OCI-LY7 (cell line): ENCODE measurements around the gene SPG21.

ENCODE experiments used
- EZH2phosphoT487 ChIP-seq: fragments of 200-600 bp; sonication (generic); IDR thresholded peaks from 2 replicates; pipeline ENCODE4 v1.6.1; 2018; ENCODE audit warnings: low read depth, borderline replicate concordance, mild to moderate bottlenecking, mixed run types, antibody characterized with exemption, low read length, moderate library complexity, mixed read lengths
- TF ChIP-seq, protein P1 (sequence below): fragments of 200-600 bp; sonication (generic); conservative IDR thresholded peaks from 2 replicates; pipeline ENCODE4 v1.5.1; 2014; ENCODE audit warnings: mild to moderate bottlenecking, antibody characterized with exemption, low read length, moderate library complexity, mixed read lengths

GRCh38 chr15:64985366-64986033 is 4.2 kb downstream of the SPG21 start:
- TF ChIP-seq, protein P1, sequence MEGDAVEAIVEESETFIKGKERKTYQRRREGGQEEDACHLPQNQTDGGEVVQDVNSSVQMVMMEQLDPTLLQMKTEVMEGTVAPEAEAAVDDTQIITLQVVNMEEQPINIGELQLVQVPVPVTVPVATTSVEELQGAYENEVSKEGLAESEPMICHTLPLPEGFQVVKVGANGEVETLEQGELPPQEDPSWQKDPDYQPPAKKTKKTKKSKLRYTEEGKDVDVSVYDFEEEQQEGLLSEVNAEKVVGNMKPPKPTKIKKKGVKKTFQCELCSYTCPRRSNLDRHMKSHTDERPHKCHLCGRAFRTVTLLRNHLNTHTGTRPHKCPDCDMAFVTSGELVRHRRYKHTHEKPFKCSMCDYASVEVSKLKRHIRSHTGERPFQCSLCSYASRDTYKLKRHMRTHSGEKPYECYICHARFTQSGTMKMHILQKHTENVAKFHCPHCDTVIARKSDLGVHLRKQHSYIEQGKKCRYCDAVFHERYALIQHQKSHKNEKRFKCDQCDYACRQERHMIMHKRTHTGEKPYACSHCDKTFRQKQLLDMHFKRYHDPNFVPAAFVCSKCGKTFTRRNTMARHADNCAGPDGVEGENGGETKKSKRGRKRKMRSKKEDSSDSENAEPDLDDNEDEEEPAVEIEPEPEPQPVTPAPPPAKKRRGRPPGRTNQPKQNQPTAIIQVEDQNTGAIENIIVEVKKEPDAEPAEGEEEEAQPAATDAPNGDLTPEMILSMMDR, result no peak
- TF ChIP-seq EZH2phosphoT487, result no peak
